NCI-H69 (cell line): ENCODE results near the gene GSTT2B.
"Not testable (repeated sequence)": the region's sequence is repeated elsewhere in the genome, so short reads cannot be mapped to it uniquely, and the experiment has no call there.

Experiments
- DNase-seq: peaks from one replicate; lab custom pipeline; 2025; lab: John Stamatoyannopoulos, UW

The GSTT2B gene

DNA sequence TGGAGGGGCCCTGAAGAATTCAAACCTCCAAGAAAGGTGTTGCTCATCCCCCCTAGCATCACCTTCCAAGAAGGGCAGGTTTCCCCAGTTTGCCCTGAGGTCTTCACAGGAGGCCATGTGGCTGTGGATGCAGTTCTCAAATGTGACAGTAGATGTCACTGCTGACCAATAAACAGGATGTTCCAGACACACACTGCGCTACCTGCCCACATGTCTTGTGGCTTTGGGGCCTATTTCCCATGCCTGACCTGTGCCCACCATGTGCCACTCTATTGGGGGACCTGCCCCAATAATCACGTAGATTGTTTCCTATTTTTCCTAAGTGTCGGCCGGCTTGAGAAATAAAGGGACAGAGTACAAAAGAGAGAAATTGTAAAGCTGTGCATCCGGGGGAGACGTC, 23.4 kb upstream of the GSTT2B start:
- DNase-seq = peak; percentile 30

DNA sequence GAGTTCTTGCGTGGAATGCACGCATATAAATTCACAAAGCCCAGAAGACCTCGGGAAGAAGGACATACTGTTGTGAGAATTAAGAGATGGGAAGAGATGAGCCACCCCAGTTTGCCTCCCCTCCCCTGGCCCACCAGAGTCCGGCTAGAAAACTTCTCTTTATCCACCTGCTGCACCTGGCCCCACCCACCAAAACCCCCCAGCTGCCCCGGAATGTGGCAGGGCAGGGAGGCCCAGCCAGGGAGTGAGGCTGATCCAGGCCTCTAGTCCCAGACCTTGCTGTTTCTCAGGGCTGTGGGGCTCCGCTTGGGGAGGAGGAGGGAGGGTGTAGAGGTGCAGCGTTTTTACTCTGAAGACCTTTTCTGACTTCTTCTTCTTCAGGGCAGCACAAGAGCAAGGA, 19.6 kb upstream of the GSTT2B start:
- not testable (repeated sequence) for DNase-seq

DNA sequence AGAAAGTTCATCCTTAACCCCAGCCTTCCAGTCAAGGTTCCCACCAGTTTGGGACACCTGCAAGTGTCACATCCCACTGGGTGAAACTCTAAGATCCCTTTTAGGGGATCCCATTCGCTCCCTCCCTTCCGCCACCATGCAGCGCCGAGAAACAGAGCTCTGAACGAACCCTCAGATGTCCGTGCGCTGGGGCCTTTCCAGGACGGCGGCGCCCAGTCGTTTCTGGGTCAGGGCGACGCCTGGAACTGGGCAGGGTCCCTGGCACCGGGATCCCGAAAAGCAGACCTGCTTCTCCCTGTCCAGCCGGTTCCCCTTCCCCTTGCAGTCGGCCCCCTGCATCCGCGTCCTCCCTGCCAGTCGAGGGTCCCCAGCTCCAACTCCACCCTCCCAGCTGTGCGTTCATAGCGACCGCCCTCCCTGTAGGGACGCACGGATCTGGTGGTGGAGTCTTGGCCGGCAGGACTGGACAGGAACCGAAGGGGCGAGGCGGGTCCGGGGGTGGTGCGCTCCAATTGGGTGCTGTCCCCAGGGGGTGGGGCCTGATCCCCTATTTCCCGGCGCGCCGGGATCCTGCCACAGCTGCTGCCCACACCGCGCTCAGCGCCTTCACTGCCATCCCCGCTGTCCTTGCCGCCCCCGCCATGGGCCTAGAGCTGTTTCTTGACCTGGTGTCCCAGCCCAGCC, 18.7 kb upstream of the GSTT2B start, which contains the start of gene GSTT2:
Gene GSTT2 (plus strand): TSS at position 578 of the 684 bp plus-strand sequence.
- DNase-seq = not testable (repeated sequence)

DNA sequence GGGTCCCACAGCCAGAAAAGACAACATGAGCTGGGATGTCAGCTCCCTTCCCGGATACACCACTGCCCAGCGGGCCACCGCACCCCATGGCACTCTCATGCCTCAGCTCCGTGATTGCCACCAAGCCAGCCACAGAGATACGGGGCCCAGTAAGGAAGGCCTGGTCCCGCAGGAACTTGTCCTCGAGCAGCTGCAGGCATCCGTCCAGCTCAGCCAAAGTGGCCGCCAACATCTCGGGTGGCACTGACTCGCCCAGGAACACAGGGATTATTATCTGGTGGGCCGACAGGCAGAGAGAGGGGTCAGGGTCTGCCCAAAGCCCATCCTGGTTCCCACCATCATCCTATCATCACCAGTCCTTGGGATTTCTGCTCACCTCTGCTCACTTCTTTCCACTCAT, 16.3 kb upstream of the GSTT2B start:
- not testable (repeated sequence) for DNase-seq

DNA sequence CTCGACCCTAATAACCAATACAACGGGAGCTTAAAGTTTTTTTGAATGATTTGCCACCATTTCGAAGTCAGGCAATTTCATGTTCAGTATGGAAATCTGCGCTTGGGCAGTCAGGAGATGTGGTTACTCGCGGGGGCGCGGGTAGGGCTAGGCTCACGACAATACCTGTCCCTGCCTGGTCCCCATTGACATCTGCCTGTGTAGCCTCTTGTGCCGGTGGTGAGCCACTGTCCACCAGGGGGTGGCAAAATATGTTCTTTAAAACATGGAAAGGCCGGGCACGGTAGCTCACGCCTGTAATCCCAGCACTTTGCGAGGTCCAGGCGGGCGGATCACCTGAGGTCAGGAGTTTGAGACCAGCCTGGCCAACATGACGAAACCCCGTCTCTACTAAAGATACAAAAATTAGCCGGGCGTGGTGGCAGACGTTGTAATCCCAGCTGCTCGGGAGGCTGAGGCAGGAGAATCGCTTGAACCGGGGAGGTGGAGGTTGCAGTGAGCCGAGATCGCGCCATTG, 13.9 kb upstream of the GSTT2B start:
- not testable (repeated sequence) for DNase-seq

DNA sequence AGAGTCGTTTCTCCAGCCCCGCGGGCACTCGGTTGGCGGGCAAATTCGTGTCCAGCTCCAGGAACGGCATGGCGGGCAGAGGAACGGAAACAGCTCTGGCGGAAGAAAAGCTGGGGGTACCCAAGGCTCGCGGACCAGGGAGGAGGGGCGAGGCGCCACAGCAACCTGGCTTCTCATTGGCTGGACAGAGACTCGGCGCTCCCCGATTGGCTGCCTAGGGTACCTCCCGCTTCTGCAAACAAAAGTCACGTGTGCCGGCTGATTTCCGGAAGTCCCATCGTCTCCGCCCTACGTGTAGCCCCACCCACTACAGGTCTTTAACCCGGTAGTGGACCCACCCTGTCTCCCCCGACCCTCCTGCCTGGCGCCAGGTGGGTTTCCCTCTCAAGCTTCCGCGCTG, 13.3 kb upstream of the GSTT2B start, which contains the start of gene DDT:
Gene DDT (minus strand): TSS at position 97 of the 400 bp plus-strand sequence. CDS start 27 bp downstream, at position 70.
- not testable (repeated sequence) for DNase-seq

DNA sequence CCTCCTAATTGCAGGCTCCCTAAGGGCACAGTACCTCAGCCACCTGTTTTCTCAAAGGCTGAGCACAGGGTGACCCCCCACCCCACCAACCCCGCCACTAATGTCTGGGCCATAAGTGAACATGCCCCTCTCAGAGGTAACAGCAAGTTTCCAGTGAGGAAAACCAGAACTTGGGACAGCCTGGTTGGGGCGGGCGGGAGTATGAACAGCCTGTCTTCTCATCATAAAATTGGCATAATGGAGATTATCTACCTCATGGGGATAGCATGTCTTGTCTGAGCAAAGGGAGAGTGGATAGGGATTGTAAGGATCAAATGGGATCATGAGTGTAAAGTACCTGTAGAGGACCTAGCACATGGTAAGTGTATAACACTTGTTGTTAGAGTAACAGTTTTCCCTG, 10.9 kb upstream of the GSTT2B start:
- not testable (repeated sequence) for DNase-seq

DNA sequence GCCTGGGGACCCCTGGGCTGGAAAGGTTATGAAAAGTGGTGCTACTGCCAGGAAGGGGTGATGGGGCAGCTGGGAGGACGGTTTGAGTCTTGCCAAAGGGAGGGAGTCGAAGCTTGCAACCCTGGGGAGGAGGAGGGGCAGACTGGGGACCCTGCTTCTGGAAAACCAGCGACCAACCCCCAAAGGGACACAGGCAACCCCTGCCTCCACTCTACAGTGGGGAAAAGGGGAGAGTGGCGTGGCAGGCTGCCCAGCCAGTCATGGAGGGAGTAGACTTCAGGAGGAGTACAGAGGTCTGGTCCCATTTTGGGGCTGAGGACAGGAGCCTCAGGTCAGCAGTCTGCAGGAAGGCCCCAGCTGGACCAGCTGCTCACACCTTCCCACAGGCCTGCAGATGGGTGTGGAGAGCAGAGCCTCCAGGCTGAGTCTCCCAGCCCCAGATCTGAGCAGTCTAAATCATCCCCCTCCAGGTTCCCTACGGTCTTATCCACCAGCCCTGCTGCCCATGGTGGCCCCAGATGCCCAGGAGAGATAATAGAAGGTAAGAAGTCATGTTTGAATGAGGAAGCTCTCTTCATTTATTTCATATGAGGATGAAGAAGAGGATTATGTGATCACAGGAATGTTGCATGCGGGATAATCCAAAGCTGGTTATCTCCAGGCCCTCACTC, 10.0 kb upstream of the GSTT2B start:
- DNase-seq = no peak

DNA sequence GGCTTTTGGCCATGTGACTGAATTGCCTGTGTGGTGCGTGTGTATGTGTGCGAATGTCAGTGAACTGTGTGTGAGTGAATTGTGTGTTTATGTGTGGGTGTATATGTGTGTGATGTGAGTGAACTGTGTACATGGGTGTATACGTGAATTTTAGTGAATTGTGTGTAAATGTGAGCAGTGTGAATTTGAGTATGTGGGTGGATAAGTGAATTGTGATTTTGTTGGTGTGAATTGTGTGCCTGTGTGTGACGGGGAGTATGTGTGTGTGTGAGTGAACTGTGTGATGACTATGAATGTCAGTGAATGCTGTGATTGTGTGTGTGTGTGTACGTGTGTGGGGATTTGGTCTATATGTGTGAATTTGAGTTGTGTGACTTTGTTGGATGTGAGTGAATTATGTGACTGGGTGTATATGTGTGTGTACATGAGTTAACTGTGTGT, 9.2 kb upstream of the GSTT2B start:
- no peak for DNase-seq

DNA sequence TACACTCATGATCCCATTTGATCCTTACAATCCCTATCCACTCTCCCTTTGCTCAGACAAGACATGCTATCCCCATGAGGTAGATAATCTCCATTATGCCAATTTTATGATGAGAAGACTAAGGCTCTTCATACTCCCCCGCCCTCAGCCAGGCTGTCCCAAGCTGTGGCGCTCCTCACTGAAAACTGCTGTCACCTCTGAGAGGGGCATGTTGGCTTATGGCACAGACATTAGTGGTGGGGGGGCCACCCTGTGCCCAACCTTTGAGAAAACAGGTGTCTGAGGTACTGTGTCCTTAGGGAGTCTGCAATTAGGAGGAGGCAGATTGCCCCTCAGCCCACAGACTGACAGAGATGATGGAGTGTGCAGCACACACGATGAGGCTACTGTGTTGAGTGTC, 8.1 kb upstream of the GSTT2B start:
- peak; percentile 35 for DNase-seq

DNA sequence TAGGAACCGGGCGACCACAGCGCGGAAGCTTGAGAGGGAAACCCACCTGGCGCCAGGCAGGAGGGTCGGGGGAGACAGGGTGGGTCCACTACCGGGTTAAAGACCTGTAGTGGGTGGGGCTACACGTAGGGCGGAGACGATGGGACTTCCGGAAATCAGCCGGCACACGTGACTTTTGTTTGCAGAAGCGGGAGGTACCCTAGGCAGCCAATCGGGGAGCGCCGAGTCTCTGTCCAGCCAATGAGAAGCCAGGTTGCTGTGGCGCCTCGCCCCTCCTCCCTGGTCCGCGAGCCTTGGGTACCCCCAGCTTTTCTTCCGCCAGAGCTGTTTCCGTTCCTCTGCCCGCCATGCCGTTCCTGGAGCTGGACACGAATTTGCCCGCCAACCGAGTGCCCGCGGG, 5.6 kb upstream of the GSTT2B start, which contains the start of gene DDTL:
Gene DDTL (plus strand): TSS at position 321 of the 400 bp plus-strand sequence. CDS start 27 bp downstream, at position 348.
- DNase-seq = not testable (repeated sequence)

DNA sequence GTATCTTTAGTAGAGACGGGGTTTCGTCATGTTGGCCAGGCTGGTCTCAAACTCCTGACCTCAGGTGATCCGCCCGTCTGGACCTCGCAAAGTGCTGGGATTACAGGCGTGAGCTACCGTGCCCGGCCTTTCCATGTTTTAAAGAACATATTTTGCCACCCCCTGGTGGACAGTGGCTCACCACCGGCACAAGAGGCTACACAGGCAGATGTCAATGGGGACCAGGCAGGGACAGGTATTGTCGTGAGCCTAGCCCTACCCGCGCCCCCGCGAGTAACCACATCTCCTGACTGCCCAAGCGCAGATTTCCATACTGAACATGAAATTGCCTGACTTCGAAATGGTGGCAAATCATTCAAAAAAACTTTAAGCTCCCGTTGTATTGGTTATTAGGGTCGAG, 5.1 kb upstream of the GSTT2B start:
- not testable (repeated sequence) for DNase-seq

DNA sequence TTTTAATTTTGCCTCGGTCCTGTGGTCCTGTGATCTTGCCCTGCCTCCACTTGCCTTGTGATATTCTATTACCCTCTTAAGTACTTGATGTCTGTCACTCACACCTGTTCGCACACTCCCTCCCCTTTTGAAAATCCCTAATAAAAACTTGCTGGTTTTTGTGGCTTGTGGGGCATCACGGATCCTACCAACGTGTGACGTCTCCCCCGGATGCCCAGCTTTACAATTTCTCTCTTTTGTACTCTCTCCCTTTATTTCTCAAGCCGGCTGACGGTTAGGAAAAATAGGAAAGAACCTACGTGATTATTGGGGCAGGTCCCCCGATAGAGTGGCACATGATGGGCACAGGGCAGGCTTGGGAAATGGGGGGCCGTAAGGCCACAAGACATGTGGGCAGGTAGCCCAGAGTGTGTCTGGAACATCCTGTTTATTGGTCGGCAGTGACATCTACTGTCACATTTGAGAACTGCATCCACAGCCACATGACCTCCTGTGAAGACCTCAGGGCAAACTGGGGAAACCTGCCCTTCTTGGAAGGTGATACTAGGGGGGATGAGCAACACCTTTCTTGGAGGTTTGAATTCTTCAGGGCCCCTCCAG, 4.6 kb downstream of the GSTT2B start:
- DNase-seq = peak; percentile 79

DNA sequence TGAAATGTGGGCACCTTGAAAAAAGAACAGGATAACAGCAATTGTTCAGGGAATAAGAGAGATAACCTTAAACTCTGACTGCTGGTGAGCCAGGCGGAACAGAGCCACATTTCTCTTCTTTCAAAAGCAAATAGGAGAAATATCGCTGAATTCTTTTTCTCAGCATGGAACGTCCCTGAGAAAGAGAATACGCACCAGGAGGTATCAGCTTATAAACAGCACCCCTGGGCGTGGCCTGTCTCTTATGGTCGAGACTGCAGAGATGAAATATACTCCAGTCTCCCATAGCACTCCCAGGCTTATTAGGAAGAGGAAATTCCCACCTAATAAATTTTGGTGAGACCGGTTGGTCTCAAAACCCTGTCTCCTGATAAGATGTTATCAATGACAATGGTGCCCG, 5.1 kb downstream of the GSTT2B start:
- not testable (repeated sequence) for DNase-seq

DNA sequence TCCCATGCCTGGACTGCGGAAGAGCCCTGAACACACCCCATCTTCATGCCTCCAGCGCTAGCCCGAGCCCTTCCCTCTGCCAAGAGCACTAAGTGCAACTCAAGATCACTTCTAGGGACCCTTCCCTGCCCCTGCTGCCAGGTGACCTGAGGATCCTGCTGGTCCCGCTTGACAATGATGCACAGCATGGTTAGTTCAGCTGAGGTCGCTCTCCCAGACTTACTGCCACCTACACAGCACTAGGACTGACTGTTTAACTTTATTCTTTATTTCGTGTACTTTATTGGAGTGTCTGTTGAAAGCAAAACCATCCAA, 6.0 kb downstream of the GSTT2B start:
- not testable (repeated sequence) for DNase-seq

DNA sequence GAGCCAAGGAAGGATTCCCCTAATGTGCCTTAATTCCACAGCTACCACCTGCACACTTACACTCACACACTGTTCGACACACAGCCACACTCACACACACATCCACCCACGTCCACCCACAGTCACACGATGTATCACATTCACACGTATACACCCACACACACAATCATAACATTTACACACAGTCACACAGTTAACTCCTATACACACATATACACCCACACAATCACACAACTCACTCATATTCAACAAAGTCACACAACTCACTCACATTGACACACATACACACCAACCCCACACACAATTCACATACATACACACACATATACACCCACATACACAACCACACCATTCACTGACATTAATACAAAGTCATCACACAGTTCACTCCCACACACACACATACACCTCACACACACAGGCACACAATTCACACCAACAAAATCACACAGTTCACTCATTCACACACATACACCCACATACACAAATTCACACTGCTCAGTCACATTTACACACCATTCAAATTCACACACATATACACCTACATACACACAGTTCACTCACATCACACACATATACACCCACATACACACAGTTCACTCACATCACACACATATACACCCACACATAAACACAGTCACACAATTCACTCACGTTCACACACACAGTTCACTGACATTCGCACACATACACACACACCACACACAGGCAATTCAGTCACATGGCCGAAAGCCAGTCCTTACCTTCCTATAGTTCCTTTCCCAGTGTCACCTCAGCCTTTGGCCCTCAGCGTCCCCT, 6.6 kb downstream of the GSTT2B start:
- not testable (repeated sequence) for DNase-seq

DNA sequence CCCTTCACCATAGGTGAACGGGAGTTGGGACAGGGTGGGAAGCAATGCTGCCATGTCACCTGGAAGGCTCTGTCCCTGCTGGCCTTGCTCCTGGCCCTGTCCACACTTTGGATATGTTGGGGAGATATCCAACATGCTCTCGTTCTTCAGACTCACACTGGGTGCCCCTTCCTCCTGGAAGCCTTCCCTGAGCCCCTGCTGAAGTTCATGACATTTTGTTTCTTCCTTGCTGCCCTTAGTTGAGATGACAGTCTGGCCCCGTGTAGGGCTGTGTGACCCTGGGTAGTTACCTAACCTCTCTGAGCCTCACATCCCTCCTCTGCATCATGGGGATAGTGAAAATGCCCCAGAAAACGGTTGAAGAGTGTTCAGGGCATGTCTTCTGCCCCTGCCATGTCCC, 7.5 kb downstream of the GSTT2B start:
- not testable (repeated sequence) for DNase-seq

DNA sequence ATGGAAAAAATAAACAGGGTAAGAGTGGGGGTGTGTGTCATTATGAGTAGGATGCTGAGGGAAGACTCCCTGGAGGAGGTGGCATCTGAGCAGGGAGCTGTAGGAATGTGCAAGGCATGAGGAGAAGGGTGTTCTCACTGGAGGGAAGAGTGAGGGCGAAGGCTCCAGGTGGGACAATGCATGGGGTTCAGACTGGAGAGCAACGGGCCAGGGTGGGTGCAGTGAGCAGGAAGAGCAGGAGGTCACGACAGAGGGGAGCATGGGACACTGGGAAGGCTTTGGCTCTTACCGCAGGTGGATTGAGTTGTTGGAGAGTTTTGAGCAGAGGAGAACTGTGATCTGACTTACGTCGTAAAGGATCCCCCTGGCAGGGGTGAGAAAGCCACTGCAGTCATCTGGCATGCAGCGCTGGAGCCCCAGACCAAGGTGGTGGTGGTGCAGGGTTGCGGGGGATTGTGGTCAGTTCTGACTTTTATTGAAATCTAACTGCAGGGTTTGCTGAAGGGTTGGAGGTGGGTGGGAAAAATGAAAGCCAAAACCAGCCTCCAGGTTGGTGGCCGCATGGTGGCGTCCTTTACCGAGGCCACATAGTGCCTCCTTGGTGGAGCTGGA, 8.1 kb downstream of the GSTT2B start:
- not testable (repeated sequence) for DNase-seq

DNA sequence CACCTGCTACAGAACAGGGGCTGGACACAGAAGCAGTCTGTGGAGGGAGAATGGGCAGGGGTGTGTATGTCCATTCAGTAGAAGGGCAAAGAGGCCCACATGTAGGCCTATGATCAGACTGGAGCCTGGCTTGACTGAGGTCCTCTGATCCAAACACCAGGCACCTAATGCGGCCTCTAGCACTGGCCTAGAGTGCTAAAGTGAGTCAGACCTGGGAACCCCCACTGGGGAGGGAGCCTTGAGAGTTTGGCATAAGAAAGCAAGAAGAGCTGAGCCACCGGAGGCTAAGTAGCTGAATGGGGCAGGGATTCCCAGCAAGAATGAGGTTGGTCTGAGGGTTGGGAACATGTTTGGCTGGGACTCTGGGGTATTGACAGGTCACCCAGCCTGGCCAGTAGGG, 9.6 kb downstream of the GSTT2B start:
- DNase-seq = not testable (repeated sequence)

DNA sequence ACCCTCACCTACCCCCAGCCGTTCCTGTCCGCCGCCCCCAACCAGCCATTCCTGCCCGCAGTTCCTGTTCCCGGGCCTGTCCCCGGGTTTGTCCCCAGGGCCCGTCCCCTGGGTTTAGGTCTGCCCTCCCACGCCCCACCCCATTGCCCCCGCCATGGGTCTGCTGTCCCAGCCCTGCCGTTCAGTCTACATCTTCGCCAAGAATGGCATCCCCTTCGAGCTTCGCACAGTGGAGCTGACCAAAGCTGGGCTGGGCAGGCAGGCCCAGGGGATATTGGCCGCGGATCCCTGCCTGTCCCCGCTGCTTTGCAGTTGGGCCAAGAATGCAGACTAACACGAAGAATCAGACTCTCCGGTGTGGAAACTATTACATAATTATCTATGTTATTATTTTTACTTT, 11.2 kb downstream of the GSTT2B start:
- DNase-seq = not testable (repeated sequence)

DNA sequence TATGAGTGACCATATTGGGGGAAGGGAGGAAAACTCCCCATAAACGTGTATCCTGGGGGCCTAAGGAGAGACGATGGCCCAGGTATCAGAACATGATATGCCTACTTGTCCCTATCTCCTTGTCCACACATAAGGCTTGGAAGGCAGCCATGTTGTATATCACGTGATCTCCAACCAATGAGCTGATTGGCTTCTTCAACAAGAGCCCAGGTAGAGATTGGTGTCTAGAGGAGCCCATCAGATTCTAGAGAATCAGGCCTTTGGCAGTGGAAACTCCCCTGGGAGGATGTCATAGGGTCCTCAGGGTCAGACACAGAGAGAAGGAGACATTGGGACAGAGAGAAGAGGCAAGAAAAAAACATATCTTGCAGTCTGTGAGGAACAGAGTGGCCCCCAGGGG, 13.6 kb downstream of the GSTT2B start:
- DNase-seq = not testable (repeated sequence)
